ENCODE measurements around the gene SIGLEC15. TPM values are rescaled to one million over a fixed set of nuclear protein-coding genes. Genes with fewer than 3 reads are reported as not detected.

SIGLEC15 gene
- total RNA-seq, 1 experiment from 2014 or later = 0.13 TPM

GRCh38 chr18:45880876-45881558, 55.5 kb downstream of the SIGLEC15 start:
- Histone ChIP-seq H3K9me3 (no peaks in the 10 kb centered on the region), H3K4me3 (no peak overlapping the region), H3K36me3 (peaks cover 81% of the 10 kb centered on the region), H3K27me3 (no peaks in the 10 kb centered on the region)
- DNase-seq = no peak

GRCh38 chr18:45887585-45887984, 62.1 kb downstream of the SIGLEC15 start:
- Histone ChIP-seq H3K36me3 (peaks cover 59% of the 10 kb centered on the region), H3K4me3 (no peak overlapping the region), H3K27me3 (no peaks in the 10 kb centered on the region), H3K9me3 (no peaks in the 10 kb centered on the region)
- no peak for DNase-seq

GRCh38 chr18:45889419-45890064, 64.1 kb downstream of the SIGLEC15 start:
- no peak for DNase-seq
- Histone ChIP-seq H3K9me3 (no peaks in the 10 kb centered on the region), H3K27me3 (no peaks in the 10 kb centered on the region), H3K4me3 (no peak overlapping the region), H3K36me3 (peaks cover 53% of the 10 kb centered on the region)

GRCh38 chr18:45890606-45891005, 65.1 kb downstream of the SIGLEC15 start:
- Histone ChIP-seq H3K36me3 (peaks cover 52% of the 10 kb centered on the region), H3K9me3 (no peaks in the 10 kb centered on the region), H3K4me3 (no peak overlapping the region), H3K27me3 (no peaks in the 10 kb centered on the region)
- no peak for DNase-seq

- Histone ChIP-seq H3K27me3 (no peaks in the 10 kb centered on the region), H3K9me3 (no peaks in the 10 kb centered on the region), H3K36me3 (peaks cover 42% of the 10 kb centered on the region), H3K4me3 (no peak overlapping the region)
- DNase-seq = no peak
Observed at GRCh38 chr18:45891806-45892205, 66.3 kb downstream of the SIGLEC15 start.

Other genes starting within 250 kb of the SIGLEC15 start
- not detected in 2 replicates for gene SLC14A2, start 210.2 kb upstream of the SIGLEC15 start, total RNA-seq (2014; rRNA removed; shearing (Covaris generic); ENCODE audit: low replicate concordance)
- gene SLC14A1, start 101.5 kb upstream of the SIGLEC15 start, total RNA-seq (2014; rRNA removed; shearing (Covaris generic); ENCODE audit: low replicate concordance) = 35.8 and 40.0 TPM in 2 replicates
- gene EPG5, start 141.7 kb downstream of the SIGLEC15 start, total RNA-seq (2014; rRNA removed; shearing (Covaris generic); ENCODE audit: low replicate concordance) = 9.4 and 14.2 TPM in 2 replicates
- gene PSTPIP2, start 246.6 kb downstream of the SIGLEC15 start, total RNA-seq (2014; rRNA removed; shearing (Covaris generic); ENCODE audit: low replicate concordance) = 5.6 and 9.7 TPM in 2 replicates